ENCODE results near the gene ZNF302. TPM values are rescaled to one million over a fixed set of nuclear protein-coding genes. Genes with fewer than 3 reads are reported as not detected.
A peak's percentile ranks its signal among the peaks of the same experiment; 100 is the strongest.
"Not testable (repeated sequence)": the region's sequence is repeated elsewhere in the genome, so short reads cannot be mapped to it uniquely, and the experiment has no call there.

The ZNF302 gene
- total RNA-seq, 1 donor from 2014 or later = 42.0 TPM

- TF ChIP-seq CTCF (IDR thresholded peaks at IDR 0.05) = no peak
- no peak for DNase-seq (ENCODE audit: low spot score in 2 of 2)
- intact Hi-C loops (cut with DNase I) = no loop called here
- H3K27me3 ChIP-seq = no peaks in the 10 kb centered on the region
- H3K9me3 ChIP-seq = no peaks in the 10 kb centered on the region
- no peak overlapping the region for H3K27ac ChIP-seq
- no peaks in the 10 kb centered on the region for H3K4me1 ChIP-seq
- H3K4me3 ChIP-seq = no peak overlapping the region
- H3K36me3 ChIP-seq = no peaks in the 10 kb centered on the region
Observed at GRCh38 chr19:34666958-34667265, 10.6 kb upstream of the ZNF302 start.

- Histone ChIP-seq H3K27me3 (no peaks in the 10 kb centered on the region), H3K4me1 (no peaks in the 10 kb centered on the region), H3K27ac (no peak overlapping the region), H3K36me3 (no peaks in the 10 kb centered on the region), H3K9me3 (no peaks in the 10 kb centered on the region), H3K4me3 (peak overlapping the region; percentile 27 to 41)
- intact Hi-C loops (cut with DNase I) = no loop called here
- DNase-seq (ENCODE audit: low spot score in 2 of 2) = no peak
- TF ChIP-seq CTCF (IDR thresholded peaks at IDR 0.05) = no peak
Observed at GRCh38 chr19:34667349-34668076, 10.0 kb upstream of the ZNF302 start.

- intact Hi-C loops (cut with DNase I); H3K4me1 ChIP-seq; H3K27me3 ChIP-seq; H3K27ac ChIP-seq; DNase-seq (ENCODE audit: low spot score in 2 of 2); H3K36me3 ChIP-seq; H3K9me3 ChIP-seq: not testable (repeated sequence)
- H3K4me3 ChIP-seq = peak overlapping the region in 1 of 2 donors; percentile 27
Observed at GRCh38 chr19:34668077-34668689, 9.3 kb upstream of the ZNF302 start.

GRCh38 chr19:34668690-34669089 lies 8.8 kb upstream of the ZNF302 start:
- not testable (repeated sequence) for DNase-seq (ENCODE audit: low spot score in 2 of 2)

GRCh38 chr19:34669305-34669704 lies 8.2 kb upstream of the ZNF302 start:
- H3K4me3 ChIP-seq = no peak overlapping the region
- DNase-seq (ENCODE audit: low spot score in 2 of 2) = no peak
- no peak overlapping the region for H3K27ac ChIP-seq
- intact Hi-C loops (cut with DNase I) = no loop called here
- no peaks in the 10 kb centered on the region for H3K36me3 ChIP-seq
- no peak for TF ChIP-seq CTCF (IDR thresholded peaks at IDR 0.05)
- H3K27me3 ChIP-seq = no peaks in the 10 kb centered on the region
- H3K4me1 ChIP-seq = no peaks in the 10 kb centered on the region
- H3K9me3 ChIP-seq = no peaks in the 10 kb centered on the region

More at GRCh38 chr19:34668690-34669089, 8.8 kb upstream of the ZNF302 start:
- H3K4me3 ChIP-seq; H3K9me3 ChIP-seq; H3K36me3 ChIP-seq; H3K27ac ChIP-seq; H3K27me3 ChIP-seq; intact Hi-C loops (cut with DNase I); H3K4me1 ChIP-seq: not testable (repeated sequence)

GRCh38 chr19:34671972-34672371 lies 5.5 kb upstream of the ZNF302 start:
- no peak overlapping the region for H3K27ac ChIP-seq
- TF ChIP-seq CTCF (IDR thresholded peaks at IDR 0.05) = no peak
- no peak overlapping the region for H3K4me3 ChIP-seq
- H3K36me3 ChIP-seq = no peaks in the 10 kb centered on the region
- H3K27me3 ChIP-seq = no peaks in the 10 kb centered on the region
- H3K4me1 ChIP-seq = peaks cover 0 to 3% of the 10 kb centered on the region in 2 donors
- intact Hi-C loops (cut with DNase I) = loop anchor here (10.0 kb wide), 2 partner anchors 873 to 973 kb away; partner anchors contain the start of genes COX6B1, ETV2 and TMEM147
- no peak for DNase-seq (ENCODE audit: low spot score in 2 of 2)
- H3K9me3 ChIP-seq = no peaks in the 10 kb centered on the region
